Neural crest cell (in vitro differentiated cells): ENCODE data around the gene RAB34. TPM values are rescaled to one million over a fixed set of nuclear protein-coding genes. Genes with fewer than 3 reads are reported as not detected.

Experiments used
- total RNA-seq: library from RNA; stranded (reverse); gene quantifications from 2 replicates; pipeline ENCODE4 v1.2.1, GENCODE V29; 2021

Gene RAB34
- total RNA-seq, 1 donor from 2014 or later = 87.4 TPM

Other genes with a start within 250 kb of the RAB34 start
- not detected in 2 replicates for gene SLC13A2, start 244.2 kb downstream of the RAB34 start, total RNA-seq
- gene FOXN1, start 211.5 kb downstream of the RAB34 start, total RNA-seq = not detected in 2 replicates
- 59.1 and 63.5 TPM in 2 replicates for gene UNC119, start 165.2 kb downstream of the RAB34 start, total RNA-seq
- 63.5 and 71.1 TPM in 2 replicates for gene PIGS, start 146.3 kb downstream of the RAB34 start, total RNA-seq
- 16.1 and 22.2 TPM in 2 replicates for gene ALDOC, start 141.0 kb downstream of the RAB34 start, total RNA-seq
- gene SPAG5, start 118.8 kb downstream of the RAB34 start, total RNA-seq = 147 and 151 TPM in 2 replicates
- 31.0 and 34.2 TPM in 2 replicates for gene RSKR, start 103.7 kb downstream of the RAB34 start, total RNA-seq
- 175 and 191 TPM in 2 replicates for gene BLTP2, start 72.7 kb downstream of the RAB34 start, total RNA-seq
- gene SDF2, start 56.0 kb downstream of the RAB34 start, total RNA-seq = 47.4 and 48.2 TPM in 2 replicates
- gene SUPT6H, start 55.7 kb downstream of the RAB34 start, total RNA-seq = 70.0 and 72.2 TPM in 2 replicates
- 11.7 and 12.5 TPM in 2 replicates for gene PROCA1, start 6.0 kb downstream of the RAB34 start, total RNA-seq
- gene RPL23A, start 2.1 kb upstream of the RAB34 start, total RNA-seq = 1,750 and 1,862 TPM in 2 replicates
- 6.1 and 6.3 TPM in 2 replicates for gene TLCD1, start 8.4 kb upstream of the RAB34 start, total RNA-seq
- 6.2 and 6.3 TPM in 2 replicates for gene NEK8, start 10.9 kb upstream of the RAB34 start, total RNA-seq
- gene TRAF4, start 26.1 kb upstream of the RAB34 start, total RNA-seq = 163 and 172 TPM in 2 replicates
- 29.6 and 33.0 TPM in 2 replicates for gene FAM222B, start 124.9 kb upstream of the RAB34 start, total RNA-seq
- 63.0 and 64.4 TPM in 2 replicates for gene ERAL1, start 137.1 kb upstream of the RAB34 start, total RNA-seq
- 132 and 133 TPM in 2 replicates for gene FLOT2, start 179.9 kb upstream of the RAB34 start, total RNA-seq
- gene DHRS13, start 185.2 kb upstream of the RAB34 start, total RNA-seq = 28.7 and 32.6 TPM in 2 replicates
- 60.8 and 64.7 TPM in 2 replicates for gene PHF12, start 233.7 kb upstream of the RAB34 start, total RNA-seq